Stimulated activated CD8-positive, alpha-beta memory T cell treated with anti-CD3 and anti-CD28 coated beads, Interleukin-12 subunit alpha, Interleukin-12 subunit beta, amount 100 ng/mL, for 1 hour (primary cell): ENCODE data around the gene GAREM1.

ENCODE experiments used
- DNase-seq: peaks from one replicate; pipeline ENCODE4 v3.0.0-alpha.2; 2020; ENCODE audit warnings: low read depth

GAREM1 gene

DNA sequence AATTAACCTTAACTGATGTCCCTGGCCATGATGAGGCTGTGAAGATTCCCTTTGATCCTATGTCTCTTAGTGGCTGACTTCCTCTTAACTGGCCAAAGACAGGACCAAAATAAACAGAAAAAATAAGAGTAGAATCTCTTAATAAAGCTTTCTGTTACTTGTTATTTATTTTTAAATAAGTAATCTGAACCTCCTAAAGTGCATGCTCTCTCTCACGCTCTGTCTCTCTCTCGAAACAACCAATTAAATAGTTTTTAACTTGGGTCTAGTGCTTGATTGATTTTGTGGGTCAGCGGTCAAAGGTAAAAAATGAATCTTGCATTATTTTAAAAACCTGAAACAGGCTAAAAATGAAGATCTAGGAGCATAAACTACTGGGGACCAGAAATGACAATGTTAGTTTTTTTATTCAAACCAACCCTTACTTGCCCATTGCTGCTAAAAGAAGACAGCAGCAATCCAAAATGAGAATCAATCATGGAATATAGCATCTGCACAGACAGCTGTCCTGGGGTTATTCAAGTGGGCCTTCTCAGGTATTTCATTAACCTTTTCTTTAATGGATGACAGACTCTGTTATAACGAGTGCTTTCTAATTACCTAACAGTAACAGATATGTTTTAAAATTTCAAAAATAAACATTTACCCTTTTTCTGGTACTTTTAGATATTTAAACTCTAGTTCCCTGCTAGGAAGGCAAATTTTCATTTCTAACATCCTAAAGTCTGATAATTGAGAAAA lies 11.2 kb downstream of the GAREM1 start:
- no peak for DNase-seq

DNA sequence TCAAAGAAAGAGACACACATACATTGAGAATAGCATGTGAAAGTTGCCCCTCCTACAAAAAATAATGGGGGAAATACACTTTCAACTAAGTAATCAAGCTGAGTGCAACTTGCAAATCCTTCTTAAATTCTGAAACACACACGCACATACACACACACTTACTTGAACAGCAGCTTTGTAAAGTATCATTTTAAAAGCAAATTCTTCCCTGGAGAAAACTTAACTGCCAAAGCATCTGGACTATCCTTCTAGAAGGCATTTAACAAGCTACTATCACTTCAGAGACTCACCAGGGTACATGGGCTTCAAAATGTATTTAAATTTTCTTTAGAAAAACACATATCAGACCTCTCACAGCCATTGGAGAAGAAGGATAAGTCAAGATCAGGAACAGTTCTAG lies 15.3 kb downstream of the GAREM1 start:
- no peak for DNase-seq

DNA sequence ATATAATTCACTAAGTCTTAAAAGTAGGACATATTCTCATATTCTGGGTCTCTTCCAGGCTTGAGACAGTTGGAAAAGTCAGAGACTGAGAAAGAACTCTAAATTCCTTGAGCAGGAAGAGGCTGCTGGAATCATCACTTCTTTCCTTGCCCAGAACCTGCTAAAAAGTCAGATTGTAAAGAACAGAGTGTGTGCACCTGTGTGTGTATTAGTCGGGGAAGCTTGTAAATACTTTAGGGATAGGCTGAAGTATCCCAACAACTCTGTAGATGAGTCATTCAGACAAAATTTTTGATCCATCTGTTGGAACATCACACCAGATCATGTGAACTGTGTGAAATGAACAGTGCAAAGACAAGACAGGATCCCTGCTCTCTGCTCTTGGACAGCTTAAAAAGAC lies 16.1 kb downstream of the GAREM1 start:
- no peak for DNase-seq

DNA sequence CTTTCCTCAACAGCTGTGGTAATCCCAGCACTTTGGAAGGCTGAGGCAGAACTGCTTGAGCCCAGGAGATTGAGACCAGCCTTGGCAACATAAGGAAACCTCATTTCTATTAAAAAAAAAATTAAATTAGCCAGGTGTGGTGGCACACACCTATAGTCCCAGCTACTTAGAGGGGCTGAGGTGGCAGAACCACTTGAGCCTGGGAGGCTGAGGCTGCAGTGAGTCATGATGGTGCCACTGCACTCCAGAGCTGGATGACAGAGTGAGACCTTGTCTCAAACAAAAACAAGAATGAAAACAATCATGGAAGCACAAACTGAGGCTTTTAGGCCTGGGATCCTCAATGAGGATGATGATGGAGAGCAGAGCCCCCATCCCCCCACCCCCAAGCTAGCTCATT lies 19.8 kb downstream of the GAREM1 start:
- no peak for DNase-seq

DNA sequence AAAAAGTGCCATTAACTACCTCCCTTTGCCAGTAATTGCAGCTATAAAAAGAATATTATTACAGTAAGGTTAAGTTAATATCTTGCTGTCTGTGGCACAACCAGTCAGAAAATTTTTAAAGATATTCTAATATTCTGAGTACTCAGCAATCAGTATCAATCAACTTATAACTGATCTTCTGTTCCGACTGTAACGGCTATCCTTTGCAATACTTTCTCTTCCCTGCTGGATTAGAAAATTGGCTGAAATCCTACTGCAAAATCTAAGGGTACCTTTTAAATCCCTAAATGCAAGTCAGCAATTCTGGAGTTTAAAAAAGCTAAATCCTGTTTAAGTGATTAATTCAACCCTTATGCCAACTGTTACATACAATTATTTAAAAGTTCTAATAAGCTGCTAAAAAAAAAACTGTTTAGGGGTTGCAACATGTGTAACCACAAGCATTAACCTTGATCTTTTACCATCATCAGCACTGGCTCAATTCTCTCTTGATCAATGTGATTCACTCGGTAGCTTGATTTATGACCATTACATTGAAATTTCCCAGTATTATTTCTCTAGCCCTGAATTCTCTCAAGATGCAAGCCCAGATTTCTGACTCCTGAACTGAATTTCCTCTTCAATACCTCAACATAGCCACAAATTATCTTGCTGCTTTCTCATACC lies 20.5 kb downstream of the GAREM1 start:
- DNase-seq, result no peak

DNA sequence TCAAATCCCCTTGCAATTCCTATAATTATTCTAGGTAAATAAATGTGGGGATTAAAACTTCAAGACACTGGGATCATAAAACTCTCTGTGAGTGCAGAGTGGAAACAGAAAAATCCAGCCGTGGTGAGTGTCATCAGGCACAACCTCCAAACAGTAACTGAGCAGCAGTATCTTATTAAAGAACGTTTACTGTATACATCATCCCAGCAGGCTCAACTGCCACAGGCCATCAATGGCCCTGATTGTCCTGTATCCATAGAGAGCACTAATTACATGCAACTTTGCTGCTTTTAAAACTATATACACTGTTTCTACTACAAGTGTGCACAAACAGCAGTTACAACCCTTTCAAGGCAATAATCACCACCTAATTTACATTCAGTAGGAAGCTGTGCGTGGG lies 23.9 kb downstream of the GAREM1 start:
- no peak for DNase-seq

DNA sequence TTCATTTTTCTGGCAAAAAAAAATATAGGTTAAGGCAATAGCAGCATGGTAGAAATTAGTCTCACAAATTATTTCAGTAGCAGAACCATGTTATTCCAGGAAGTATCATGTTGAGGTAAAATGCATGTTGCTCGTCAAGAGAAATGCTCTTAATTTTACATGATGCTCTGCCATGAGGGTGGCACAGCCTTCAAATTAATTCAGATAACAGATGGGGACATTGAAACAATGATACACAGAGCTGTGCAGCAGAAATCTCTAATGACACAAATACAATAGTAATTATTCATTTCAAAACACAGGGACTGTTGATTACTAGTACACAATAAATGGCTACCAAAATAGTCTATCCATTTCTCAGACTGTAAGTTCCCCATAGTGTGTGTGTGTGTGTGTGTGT lies 24.8 kb downstream of the GAREM1 start:
- DNase-seq, result no peak

DNA sequence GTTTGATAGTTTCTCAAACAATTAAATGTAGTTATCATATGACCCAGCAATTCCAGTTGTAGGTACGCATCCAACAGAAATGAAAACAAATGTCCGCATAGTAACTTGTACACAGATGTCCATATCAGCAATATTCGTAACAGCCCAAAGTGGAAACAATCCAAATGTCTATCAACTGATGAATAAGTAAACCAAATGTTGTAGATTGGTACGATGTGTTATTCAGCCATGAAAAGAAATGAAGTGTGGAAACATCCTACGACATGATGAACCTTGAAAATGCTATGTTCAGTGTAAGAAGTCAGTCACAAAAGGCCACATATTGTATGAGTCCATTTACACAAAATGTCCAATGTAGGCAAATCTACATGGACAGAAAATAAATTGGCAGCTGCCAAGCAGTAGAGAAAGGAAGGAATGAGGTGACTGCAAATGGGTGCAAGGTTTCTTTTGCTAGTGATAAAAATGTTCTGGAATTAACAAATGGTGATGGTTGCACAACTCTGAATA lies 26.9 kb downstream of the GAREM1 start:
- no peak for DNase-seq

DNA sequence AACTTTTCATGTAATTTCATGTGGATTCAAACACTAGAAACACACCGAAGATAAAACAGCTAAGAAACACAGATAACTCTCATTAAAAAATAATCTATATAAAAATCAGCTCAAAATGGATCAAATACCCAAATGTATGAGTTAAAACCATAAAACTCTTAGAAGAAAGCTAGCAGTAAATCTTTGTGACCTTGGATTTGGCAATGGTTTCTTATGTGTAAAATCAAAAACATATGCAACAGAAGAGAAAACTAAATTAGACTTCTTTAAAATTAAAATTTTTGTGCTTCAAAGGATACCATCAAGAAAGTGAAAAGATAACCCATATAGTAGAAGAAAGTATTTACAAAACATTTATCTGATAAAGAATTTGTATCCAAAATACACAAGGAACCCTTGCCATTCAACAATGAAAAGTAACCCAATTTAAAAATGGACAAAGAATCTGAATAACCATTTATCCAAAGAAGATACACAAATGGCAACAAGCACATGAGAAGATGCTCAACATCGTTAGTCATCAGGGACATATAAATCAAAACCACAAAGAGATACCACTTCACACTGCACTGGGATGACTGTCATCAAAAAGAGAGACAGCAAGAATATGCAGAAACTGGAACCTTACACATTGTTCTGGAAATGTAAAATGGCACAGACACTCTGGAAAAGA lies 27.5 kb downstream of the GAREM1 start:
- DNase-seq, result no peak

DNA sequence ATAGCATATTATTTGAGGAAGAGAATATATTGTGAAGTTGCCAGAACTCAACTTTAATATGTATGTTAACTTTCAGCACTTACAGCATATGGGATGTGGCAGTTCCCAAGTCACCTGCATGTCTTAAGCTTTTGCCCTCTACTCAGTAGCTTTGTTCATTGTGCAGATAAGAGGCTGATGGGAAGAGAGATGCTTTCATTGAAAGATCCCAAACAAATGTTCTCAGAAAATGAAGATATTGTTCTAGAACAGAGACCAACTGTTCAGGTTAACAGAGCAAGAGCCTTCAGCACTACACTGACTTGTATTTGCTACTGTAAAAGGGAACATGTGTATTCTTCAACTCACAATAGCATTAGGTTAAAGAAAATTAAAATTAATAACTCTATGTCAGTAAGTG lies 28.1 kb downstream of the GAREM1 start:
- no peak for DNase-seq

DNA sequence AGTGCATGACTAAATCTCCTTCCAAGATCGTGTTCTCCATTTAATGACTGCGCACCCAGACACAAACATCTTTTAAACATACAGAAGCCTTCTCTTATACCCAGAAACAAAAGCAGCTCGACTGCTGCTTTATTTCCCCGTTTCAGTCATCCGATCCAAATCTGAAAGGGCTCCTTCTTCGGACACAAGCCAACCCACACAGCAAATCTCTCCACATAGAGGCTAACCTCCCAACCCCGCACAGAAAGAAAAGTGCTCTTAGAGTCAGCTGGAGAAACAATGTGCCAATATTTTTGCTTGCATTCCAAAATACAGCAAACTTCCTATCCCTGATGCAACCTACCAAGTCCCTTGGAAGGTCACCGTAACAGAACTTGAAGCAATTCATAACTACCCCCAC lies 29.1 kb downstream of the GAREM1 start:
- no peak for DNase-seq

DNA sequence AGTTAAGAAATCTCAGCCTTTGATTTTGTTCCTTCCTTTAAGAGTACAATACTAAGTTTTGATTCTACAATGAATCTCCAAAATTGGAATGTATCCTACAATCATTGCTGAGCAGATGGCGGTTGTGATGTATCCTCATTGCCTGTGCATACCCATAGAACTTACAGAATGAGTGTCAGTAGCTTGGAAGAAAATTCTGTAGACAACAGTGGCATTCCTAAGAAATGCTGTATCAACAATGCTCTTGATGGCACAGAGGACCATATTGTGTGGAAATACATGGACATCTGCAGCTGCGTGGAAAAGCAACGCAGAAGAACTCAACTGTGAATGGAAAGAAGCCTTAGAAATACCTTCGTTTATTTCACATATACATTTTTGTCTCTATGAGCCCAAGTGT lies 30.2 kb downstream of the GAREM1 start:
- DNase-seq, result no peak

DNA sequence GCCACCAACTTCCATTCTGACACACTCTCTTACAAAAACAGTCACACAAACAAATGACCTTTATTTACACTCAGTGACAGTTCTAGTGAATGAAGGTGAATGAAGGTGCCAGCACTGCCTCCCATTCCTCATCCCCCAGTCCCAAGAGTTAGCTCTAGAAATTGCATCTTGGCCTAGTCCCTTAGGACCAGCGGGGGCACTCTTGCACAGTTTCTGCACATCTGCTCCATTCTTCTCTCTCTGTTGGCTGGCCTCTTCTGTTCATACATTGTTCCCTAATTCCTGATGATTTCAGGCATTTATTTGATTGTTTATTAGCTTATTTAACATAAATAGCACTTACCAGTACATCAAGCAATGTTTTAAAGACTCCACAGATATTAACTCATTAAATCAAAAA lies 30.9 kb downstream of the GAREM1 start:
- no peak for DNase-seq

DNA sequence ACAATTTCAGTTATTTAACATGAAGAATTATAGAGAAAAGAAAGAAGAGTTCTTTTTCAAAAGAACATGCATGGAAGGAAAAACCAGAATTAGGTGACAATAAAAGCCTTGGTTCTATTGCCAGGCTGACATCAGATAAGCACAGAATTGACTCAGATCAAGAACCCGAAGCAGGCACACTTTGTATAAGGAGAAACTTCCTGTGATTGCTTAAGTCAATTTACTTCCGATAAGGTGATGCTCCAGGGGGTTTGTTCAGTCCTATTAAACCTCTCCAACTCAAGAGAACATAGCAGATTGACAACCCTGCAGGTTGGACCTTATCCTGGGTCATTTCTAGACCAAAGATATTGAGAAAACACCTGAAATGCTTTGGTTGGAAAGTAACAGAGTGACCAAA lies 31.4 kb downstream of the GAREM1 start:
- DNase-seq, result no peak

DNA sequence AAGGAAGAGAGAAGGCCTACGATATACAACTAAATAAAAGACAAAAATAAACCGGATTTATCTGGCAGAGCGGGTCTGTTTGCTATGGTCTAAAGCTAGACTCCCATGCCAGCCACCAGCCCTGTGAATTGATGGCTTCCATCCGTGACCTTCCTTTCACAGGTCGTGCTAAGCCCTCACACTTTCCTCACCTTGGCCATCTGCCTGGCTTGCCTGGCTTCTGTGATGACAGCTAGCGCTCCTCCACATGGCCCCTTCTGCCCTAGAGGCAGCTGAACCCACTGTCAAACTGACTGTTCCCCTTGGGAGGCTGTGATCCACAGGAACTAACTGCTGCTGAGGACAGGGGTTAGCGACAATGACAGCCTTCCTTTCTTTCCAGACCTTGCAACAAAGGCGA lies 32.5 kb downstream of the GAREM1 start:
- no peak for DNase-seq

DNA sequence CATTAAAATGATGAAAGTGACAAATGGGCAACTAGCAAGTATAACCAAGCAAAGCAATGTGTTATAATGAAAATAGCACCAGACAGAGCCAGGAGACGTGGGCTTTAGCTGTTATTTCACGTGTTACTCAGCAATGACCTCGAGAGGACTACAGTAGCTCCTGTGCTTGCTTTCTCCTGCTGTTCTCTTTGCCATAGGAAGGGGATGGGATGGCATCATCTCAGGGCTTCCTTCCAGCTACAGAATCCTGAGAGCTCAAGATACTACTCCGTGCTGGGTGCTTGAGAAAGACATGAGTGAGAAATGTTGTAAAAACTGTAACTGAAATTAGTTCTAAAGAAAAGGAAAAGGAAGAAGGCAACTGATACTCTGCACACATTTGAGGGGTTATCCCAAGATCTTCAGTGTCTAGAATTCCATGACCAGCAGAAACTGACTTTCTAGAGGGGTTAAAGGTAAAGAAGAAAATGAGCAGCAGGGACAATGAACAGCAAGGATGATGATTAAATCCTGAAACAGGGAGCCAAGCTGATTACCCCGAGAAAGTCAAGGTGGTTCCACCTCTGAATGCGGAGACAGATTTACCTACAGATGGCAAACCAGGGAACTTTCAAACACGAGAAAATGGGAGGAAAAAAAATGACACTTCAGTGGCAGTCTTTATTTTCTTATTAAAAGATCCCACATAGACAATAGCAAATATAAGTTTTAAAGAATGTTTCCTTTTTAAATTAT lies 33.4 kb downstream of the GAREM1 start:
- no peak for DNase-seq

DNA sequence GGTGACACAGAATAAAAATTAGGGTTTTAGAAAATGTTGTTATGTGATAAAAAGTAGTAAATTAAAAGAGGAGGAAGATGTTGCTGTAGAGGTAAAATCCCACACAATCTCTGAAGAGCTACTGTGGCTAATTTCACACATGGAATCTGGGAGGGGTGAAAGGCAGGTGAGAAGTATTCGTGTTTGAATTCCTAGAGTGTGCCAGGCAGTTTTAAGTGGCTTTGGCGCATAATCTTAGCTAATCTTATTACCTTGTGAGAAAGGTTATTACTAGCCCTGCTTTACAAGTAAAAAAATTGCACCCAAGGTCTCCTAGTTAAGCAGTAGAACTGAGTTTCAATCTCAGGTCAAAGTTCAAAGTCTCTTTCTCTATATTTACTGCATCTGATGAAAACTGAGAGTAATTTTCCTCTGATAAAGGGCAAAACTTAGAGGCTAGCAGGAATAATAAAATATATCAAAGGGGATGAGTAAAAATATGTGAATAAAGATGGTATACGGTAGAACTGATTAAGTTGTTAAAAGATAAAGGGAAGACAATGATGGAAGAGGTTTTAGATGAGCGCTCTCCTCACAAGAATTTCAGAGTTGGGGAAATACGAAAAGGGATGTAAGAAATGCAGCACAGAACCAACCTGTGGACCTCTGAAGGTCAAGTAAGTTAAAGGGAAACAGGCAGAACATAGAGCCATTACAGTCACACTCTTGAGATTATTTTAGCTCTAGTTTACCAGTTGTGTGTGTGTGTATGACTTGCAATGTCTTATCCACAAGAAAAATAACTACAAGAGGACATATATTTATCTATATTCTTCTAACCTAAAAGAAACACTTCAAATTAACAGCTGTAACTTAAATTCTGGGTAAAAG lies 34.8 kb downstream of the GAREM1 start:
- DNase-seq, result no peak

DNA sequence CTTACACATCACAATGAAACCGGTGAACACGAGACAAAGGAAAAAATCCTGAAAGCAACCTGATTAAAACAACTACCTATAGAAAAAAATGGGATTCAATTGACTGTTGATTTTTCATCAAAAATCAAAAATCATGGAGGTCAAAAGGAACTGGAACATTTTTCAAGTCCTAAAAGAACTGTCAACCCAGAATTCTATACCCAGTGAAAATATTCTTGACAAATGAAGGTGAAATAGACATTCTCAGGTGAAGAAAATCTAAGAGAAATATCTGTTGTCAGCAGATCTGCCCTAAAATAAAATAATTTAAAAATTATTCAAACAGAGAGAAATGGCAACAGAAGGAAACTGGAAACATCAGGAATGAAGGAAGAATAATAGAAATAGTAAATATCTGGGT lies 38.9 kb downstream of the GAREM1 start:
- no peak for DNase-seq

DNA sequence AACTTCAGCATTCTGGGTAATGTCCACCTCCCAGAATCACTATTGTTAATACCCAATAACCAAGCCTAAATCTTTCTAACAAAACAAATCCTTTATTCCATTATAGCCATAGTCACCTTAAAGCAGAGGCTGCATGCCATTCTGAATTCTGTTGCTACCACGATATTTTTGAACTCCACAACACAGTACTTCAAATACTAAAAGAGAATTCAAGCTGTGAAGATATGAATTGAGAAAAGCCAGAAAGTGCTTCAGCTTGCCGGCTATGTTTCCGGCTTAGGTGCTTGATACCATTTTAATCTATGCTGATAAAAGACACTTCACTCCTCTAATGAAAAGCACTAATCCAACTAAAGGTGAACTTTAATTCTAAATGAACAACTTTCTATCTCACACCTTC lies 41.3 kb downstream of the GAREM1 start:
- DNase-seq, result no peak

DNA sequence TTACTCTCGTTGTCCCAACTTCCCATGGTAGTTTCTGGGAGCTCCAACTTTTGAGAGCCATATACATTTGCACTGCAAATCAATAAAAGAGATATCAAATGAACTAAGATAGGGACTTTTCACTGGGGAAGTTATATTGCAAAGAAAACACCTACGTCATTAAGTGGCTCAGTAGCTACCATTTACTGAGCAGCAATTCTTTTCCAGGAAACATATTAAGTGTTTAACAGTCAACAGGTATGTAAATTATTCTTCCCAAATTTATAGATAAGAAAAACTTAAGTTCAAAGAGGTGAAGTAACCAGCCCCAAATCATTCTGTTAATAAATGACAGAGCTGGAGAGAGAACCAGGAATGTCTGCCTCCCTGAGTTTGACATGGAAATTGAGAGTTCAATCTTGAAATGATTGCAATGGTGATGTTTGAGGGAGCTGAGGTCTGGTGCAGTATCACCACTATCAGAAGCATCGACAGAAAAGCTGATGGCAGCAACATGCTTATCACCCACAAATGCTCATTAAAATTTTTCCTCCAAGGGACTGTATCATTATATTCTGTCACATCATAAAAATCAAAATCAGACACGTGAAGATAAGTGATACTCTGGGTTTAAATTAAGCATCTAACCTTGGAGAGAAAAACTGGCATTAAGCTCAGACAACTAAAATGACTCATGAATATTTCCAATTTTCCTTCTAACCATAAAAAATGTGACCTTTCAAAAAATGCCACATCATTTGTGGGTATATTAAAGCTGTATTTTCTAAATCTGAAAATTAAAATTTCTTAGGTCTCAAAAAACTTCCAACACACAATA lies 43.4 kb downstream of the GAREM1 start:
- no peak for DNase-seq

DNA sequence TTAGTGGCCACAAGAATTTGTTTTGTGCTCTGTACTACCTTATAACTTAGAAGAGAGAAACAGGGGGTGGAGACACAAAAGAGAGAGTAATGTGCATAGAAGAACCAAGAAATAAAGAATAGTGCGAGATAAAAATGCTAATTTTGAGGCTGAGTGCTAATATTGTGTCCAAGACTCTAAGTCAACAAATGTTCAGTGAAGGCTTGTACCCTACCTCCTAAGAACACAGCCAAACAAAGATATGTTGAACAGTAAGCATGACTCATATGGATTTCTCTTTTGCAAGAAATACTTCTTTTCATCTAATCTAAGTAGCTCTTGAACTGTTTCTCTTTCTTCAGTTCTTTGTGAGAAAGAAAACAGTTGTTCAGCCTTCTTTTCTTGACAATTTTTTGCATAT lies 45.2 kb downstream of the GAREM1 start:
- no peak for DNase-seq
